Thyroid gland (tissue), 4 donors: ENCODE results near the gene AHR.

Experiments used
- CTCF ChIP-seq, 6 experiments: fragments of 200-600 bp in 3 of 6; fragments of 450-650 bp in 3 of 6; sonication (generic) in 3 of 6; IDR thresholded peaks; one replicate each; pipeline ENCODE4 v1.5.1; 2016 to 2019; ENCODE audit warnings: antibody characterized with exemption in 6 of 6, mild to moderate bottlenecking in 2 of 6, inconsistent platforms in 1 of 6, moderate library complexity in 1 of 6
- POLR2A ChIP-seq, 2 donors: fragments of 450-650 bp; IDR thresholded peaks; one replicate each; pipeline ENCODE4 v1.6.1; 2017; ENCODE audit warnings: antibody characterized with exemption in 2 of 2, mild to moderate bottlenecking in 2 of 2, moderate library complexity in 1 of 2

- TF ChIP-seq CTCF (IDR thresholded peaks at IDR 0.05) (no peak), POLR2A (IDR thresholded peaks at IDR 0.05) (no peak)
Observed at GRCh38 chr7:17371671-17372524, 73.4 kb downstream of the AHR start.
